Stomach (tissue), 19 donors: ENCODE data around the gene FAM236D. TPM values are rescaled to one million over a fixed set of nuclear protein-coding genes. Genes with fewer than 3 reads are reported as not detected.
"Not testable (repeated sequence)": the region's sequence is repeated elsewhere in the genome, so short reads cannot be mapped to it uniquely, and the experiment has no call there.

Source experiments
- DNase-seq, 2 donors: peaks; one replicate each; pipeline versions ENCODE4 v3.0.0 to v3.0.0-alpha.2; 2013 to 2019
- H3K27ac ChIP-seq, 5 donors: fragments of 200-600 bp in 4 of 5; sonication (generic) in 4 of 5; one replicate each; pipeline ENCODE4 v1.5.1; 2013 to 2019; ENCODE audit warnings: mild to moderate bottlenecking in 1 of 5, moderate library complexity in 1 of 5
- H3K27me3 ChIP-seq, 3 donors: fragments of 200-600 bp; sonication (generic); one replicate each; pipeline ENCODE4 v1.5.1; 2017 to 2019; ENCODE audit warnings: mixed run types in 1 of 3
- H3K36me3 ChIP-seq, 4 donors: fragments of 200-600 bp; sonication (generic); 1 replicate in 3 of 4; 2 replicates in 1 of 4; pipeline ENCODE4 v1.5.1; 2016 to 2019
- H3K4me1 ChIP-seq, 4 donors: fragments of 200-600 bp; sonication (generic); one replicate each; pipeline ENCODE4 v1.5.1; 2016 to 2019
- H3K4me3 ChIP-seq, 4 donors: fragments of 200-600 bp; sonication (generic) in 3 of 4; one replicate each; pipeline ENCODE4 v1.5.1; 2016 to 2019; ENCODE audit warnings: mild to moderate bottlenecking in 1 of 4
- H3K9me3 ChIP-seq, 4 donors: fragments of 200-600 bp; sonication (generic); one replicate each; pipeline ENCODE4 v1.5.1; 2016 to 2019
- WGBS, 5 donors: extraction: QIAGEN DNeasy Blood & Tissue Kit in 3 of 5; methylation state at CpG; one replicate each; pipeline versions ENCODE4 v1.1.5 to v1.1.7; 2013 to 2018; 5-methylcytosine and 5-hydroxymethylcytosine counted together
- intact Hi-C: fragments of 100-400 bp; cut with DNase I; formaldehyde crosslinking; loops from one replicate; pipeline ENCODE4 v1.15.1; 2023; ENCODE audit warnings: low total_unique reads
- long read RNA-seq, 10 donors: transcript quantifications; one replicate each; lab custom pipeline, GENCODE V29; 2026
- polyA plus RNA-seq, 3 donors: library from polyadenylated mRNA; stranded (reverse); fragments of 200-250 nt; gene quantifications; one replicate each; pipeline ENCODE4 v1.2.3, GENCODE V29; 2013
- total RNA-seq, 5 donors: library from RNA; depleted of rRNA; stranded (reverse); fragments of >200 nt; gene quantifications; one replicate each; pipeline versions ENCODE4 v1.1.0 to v1.2.3, GENCODE V29; 2014 to 2016
- donor health status: healthy with polysubstance abuse.
- donor health status: Bipolar disorder and iron deficiency.
- donor health status: healthy.

FAM236D gene
- total RNA-seq (not detected), polyA plus RNA-seq (not detected)
- long read RNA-seq, donor 1: 0 reads
- long read RNA-seq, donor 2: 0 reads
- long read RNA-seq, donor 3: 0 reads
- long read RNA-seq, donor 4: 0 reads
- long read RNA-seq, donor 5: 0 reads
- long read RNA-seq, donor 6: 0 reads
- long read RNA-seq, donor 7: 0 reads
- long read RNA-seq, donor 8: 0 reads
- long read RNA-seq, donor 9: 0 reads
- long read RNA-seq, donor 10: 0 reads

GRCh38 chrX:72808110-72808509 is at the start of gene FAM236D:
Gene FAM236D (minus strand): TSS chrX:72808210. CDS start chrX:72808110, 100 bp downstream.
- H3K27ac ChIP-seq, intact Hi-C loops, H3K4me3 ChIP-seq, H3K4me1 ChIP-seq, H3K27me3 ChIP-seq, DNase-seq, H3K9me3 ChIP-seq, H3K36me3 ChIP-seq: not testable (repeated sequence)
- no CpG with 5 or more reads among the region's 13 CpGs for WGBS, 5 donors

DNA sequence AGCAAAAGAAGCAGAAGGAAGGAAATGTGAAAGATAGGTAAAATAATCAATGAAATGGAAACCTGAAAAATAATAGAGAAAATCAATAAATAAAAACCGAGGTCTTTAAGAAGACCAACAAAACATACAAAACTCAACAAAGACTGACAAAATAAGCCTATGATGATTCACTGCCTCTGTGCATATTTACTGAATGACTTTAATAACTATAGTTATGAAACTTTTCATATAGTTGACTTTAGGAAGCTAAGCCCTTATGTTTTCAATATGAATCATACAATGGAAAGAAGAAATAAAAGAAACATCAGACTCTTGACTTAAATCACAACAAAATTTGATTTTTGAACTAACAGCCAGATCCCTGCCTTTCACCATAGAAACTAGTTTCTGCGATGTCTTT is 29.5 kb upstream of the FAM236D start:
- H3K4me1 ChIP-seq, H3K4me3 ChIP-seq, DNase-seq, intact Hi-C loops, H3K27ac ChIP-seq, H3K36me3 ChIP-seq, H3K9me3 ChIP-seq, H3K27me3 ChIP-seq: not testable (repeated sequence)
- WGBS, 5 donors: no CpG with 5 or more reads among the region's 2 CpGs

- H3K4me3 ChIP-seq, intact Hi-C loops, H3K9me3 ChIP-seq, H3K27me3 ChIP-seq, H3K4me1 ChIP-seq, H3K36me3 ChIP-seq, DNase-seq, H3K27ac ChIP-seq: not testable (repeated sequence)
- no CpG with 5 or more reads among the region's 13 CpGs for WGBS, 5 donors
Measured at GRCh38 chrX:72830701-72831100, 22.7 kb upstream of the FAM236D start.

- WGBS, 5 donors: 78 to 100% (median 100%) methylated on average over 1 of the region's 3 CpGs; no CpG with 5 or more reads in 2 of the 5 donors
- intact Hi-C loops, DNase-seq, H3K4me1 ChIP-seq, H3K27ac ChIP-seq, H3K36me3 ChIP-seq, H3K4me3 ChIP-seq, H3K9me3 ChIP-seq, H3K27me3 ChIP-seq: not testable (repeated sequence)
Measured at GRCh38 chrX:72790390-72790789, 17.6 kb downstream of the FAM236D start.

- H3K4me3 ChIP-seq, intact Hi-C loops, H3K27ac ChIP-seq, H3K4me1 ChIP-seq, H3K9me3 ChIP-seq, DNase-seq, H3K27me3 ChIP-seq, H3K36me3 ChIP-seq: not testable (repeated sequence)
- no CpG with 5 or more reads among the region's 1 CpG for WGBS, 5 donors
Measured at GRCh38 chrX:72788142-72788541, 19.9 kb downstream of the FAM236D start.

DNA sequence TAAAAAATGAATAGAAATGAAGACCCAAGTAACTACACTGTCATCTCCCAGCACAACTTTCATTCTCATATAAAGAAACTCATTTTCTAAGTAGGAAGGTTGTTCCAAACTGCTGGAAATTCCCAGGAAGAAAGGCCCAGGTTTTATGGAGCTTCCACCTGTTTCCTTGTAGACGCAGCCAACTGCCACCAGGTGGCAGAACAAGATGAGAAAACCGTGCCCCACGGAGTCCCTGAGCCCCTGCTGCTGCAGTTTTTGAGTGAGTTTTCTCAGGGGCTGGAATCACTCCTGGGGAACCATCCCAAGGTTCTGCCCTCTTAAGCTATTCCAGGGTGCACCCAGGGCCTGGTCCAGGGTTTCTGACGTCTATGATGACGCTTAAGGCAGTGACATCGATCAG is 24.0 kb downstream of the FAM236D start:
- DNase-seq, H3K27ac ChIP-seq, H3K27me3 ChIP-seq, H3K9me3 ChIP-seq, H3K4me3 ChIP-seq, H3K36me3 ChIP-seq, intact Hi-C loops, H3K4me1 ChIP-seq: not testable (repeated sequence)
- WGBS, 5 donors: no CpG with 5 or more reads among the region's 6 CpGs

DNA sequence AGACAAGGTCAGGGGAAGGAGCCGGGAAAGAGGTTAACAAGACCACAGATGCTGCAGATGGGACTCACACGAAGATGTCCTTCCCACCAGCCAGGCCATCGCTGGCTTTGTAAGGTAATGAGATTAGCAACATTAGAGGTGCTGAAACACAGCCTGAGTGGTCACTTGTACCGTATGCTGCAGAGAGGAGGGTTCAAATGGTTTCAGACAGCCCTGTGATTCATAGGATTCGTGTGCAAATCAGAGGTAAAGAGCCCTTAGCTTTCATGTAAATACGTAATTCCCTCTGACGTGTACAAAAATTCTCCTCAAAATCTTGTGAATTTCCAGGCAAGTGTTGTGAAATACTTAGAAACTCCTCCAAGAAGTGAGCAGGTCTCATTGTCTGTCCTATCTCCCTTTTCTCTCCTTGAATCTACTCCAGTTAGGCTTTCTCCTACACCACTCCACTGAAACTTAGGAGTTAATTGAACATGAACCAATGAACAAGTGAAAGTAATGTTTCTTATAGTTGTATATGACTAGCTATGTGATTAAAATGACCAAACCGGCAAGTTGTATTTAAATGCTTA is 24.6 kb downstream of the FAM236D start:
- H3K27me3 ChIP-seq, intact Hi-C loops, H3K27ac ChIP-seq, H3K36me3 ChIP-seq, H3K4me1 ChIP-seq, DNase-seq, H3K9me3 ChIP-seq, H3K4me3 ChIP-seq: not testable (repeated sequence)
- no CpG with 5 or more reads among the region's 8 CpGs for WGBS, 5 donors

GRCh38 chrX:72782560-72782959 is 25.4 kb downstream of the FAM236D start, which contains the start of gene FAM236B:
Gene FAM236B (minus strand): TSS chrX:72782660. CDS start chrX:72782560, 100 bp downstream.
- H3K27me3 ChIP-seq, DNase-seq, intact Hi-C loops, H3K9me3 ChIP-seq, H3K27ac ChIP-seq, H3K4me3 ChIP-seq, H3K36me3 ChIP-seq, H3K4me1 ChIP-seq: not testable (repeated sequence)
- WGBS, 5 donors: no CpG with 5 or more reads among the region's 15 CpGs

DNA sequence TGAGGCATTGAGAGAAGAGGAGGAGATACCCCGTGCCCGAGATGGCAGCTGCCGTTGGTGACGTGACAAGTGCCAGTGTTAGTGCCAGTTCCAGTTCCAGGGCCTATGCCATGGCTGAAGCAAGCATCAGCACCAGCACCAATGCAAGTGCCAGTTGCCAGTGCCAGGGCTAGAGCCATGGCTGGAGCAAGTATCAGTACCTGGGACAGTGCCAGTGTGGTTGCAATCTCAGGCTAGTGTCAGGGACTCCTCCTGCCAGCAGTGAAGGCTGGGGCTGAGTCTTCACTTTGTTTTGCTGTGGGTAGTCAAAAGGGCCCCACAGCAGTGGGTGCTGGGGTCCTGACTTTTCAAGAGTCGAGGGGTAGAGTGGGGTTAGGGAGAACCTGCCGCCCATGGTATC is 29.9 kb downstream of the FAM236D start:
- H3K4me1 ChIP-seq, intact Hi-C loops, H3K4me3 ChIP-seq, DNase-seq, H3K27ac ChIP-seq, H3K27me3 ChIP-seq, H3K36me3 ChIP-seq, H3K9me3 ChIP-seq: not testable (repeated sequence)
- no CpG with 5 or more reads among the region's 6 CpGs for WGBS, 5 donors

DNA sequence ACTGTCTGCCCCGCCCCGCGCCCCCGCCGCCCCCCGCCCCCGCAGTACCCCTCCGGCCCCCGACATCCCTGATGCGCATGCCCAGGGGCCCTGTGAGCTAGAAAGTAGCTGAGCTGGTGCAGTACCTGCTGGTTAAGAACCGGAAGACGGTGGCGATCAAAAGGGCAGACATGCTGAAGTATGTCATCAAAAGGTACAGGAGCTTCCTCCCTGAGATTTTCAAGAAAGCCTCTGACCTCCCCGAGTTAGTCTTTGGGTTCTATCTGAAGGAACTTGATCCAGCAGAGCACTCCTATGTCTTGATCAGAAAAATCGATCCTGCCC is 30.6 kb downstream of the FAM236D start:
- H3K9me3 ChIP-seq, H3K27me3 ChIP-seq, DNase-seq, intact Hi-C loops, H3K4me1 ChIP-seq, H3K27ac ChIP-seq, H3K36me3 ChIP-seq, H3K4me3 ChIP-seq: not testable (repeated sequence)
- WGBS, 5 donors: no CpG with 5 or more reads among the region's 15 CpGs

- H3K9me3 ChIP-seq, H3K27ac ChIP-seq, H3K27me3 ChIP-seq, H3K4me1 ChIP-seq, intact Hi-C loops, DNase-seq, H3K4me3 ChIP-seq, H3K36me3 ChIP-seq: not testable (repeated sequence)
- no CpG with 5 or more reads among the region's 44 CpGs for WGBS, 5 donors
Measured at GRCh38 chrX:72776653-72777466, 31.1 kb downstream of the FAM236D start, which contains the start of gene DMRTC1B. Gene DMRTC1B (plus strand): TSS chrX:72776890. CDS start chrX:72845136, 68,246 bp downstream.

DNA sequence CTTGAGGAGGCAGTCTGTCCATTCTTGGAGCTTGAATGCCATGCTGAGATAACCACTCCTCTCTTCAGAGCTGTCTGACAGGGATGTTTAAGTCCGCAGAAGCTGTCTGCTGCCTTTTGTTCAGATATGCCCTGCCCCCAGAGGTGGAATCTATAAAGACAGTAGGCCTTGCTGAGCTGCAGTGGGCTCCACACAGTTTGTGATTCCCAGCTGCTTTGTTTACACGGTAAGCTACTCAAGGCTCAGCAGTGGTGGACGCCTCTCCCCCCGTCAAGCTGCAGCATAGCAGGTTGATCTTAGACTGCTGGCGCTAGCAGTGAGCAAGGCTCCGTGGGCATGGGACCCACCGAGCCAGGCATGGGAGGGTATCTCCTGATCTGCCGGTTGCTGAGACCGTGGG is 47.6 kb downstream of the FAM236D start:
- H3K27ac ChIP-seq, H3K27me3 ChIP-seq, intact Hi-C loops, DNase-seq, H3K9me3 ChIP-seq, H3K4me1 ChIP-seq, H3K4me3 ChIP-seq, H3K36me3 ChIP-seq: not testable (repeated sequence)
- no CpG with 5 or more reads among the region's 9 CpGs for WGBS, 5 donors
